ENCODE measurements around the gene CCDC92B. TPM values are rescaled to one million over a fixed set of nuclear protein-coding genes. Genes with fewer than 3 reads are reported as not detected.

The CCDC92B gene
- total and polyA plus RNA-seq, 2 of the 13 experiments (the other 11 are each of a cell fraction or from before 2014, with no cell fraction given) = not detected

- TF ChIP-seq ZBTB2 (CRISPR knock-in tag; IDR thresholded peaks at IDR 0.05; ENCODE audit: low read depth) (peak; percentile 87), TBX3 (IDR thresholded peaks at IDR 0.05; ENCODE audit: borderline replicate concordance) (no peak), ZIK1 (CRISPR knock-in tag; IDR thresholded peaks at IDR 0.05; ENCODE audit: borderline replicate concordance, low read depth) (peak; percentile 96), ZNF790 (CRISPR knock-in tag; IDR thresholded peaks at IDR 0.05; ENCODE audit: borderline replicate concordance) (peak; percentile 99), ZNF883 (CRISPR knock-in tag; IDR thresholded peaks at IDR 0.05; ENCODE audit: not compliant biosample characterization) (peak; percentile 99), POLR2A (IDR thresholded peaks at IDR 0.05; ENCODE audit: insufficient read depth in 1 of 2, low read depth in 2 of 2, low read length in 2 of 2) (no peak), HNF4A (CRISPR knock-in tag; IDR thresholded peaks at IDR 0.05) (0 out of 2 replicates have a peak, but pooled peaks have one; percentile 16), ZNF7 (CRISPR knock-in tag; IDR thresholded peaks at IDR 0.05) (peak; percentile 60; the same call in 1 of the 2 replicates), ZNF468 (CRISPR knock-in tag; IDR thresholded peaks at IDR 0.05) (peak; percentile 93; the same call in 1 of the 2 replicates), NPAS2 (CRISPR knock-in tag; IDR thresholded peaks at IDR 0.05; ENCODE audit: borderline replicate concordance) (no peak), ZNF121 (CRISPR knock-in tag; IDR thresholded peaks at IDR 0.05) (0 out of 2 replicates have a peak, but pooled peaks have one; percentile 11), ZNF558 (CRISPR knock-in tag; IDR thresholded peaks at IDR 0.05; ENCODE audit: borderline replicate concordance) (peak; percentile 96; the same call in 1 of the 2 replicates), ZNF160 (CRISPR knock-in tag; IDR thresholded peaks at IDR 0.05) (peak; percentile 93; the same call in 1 of the 2 replicates), POLR2AphosphoS5 (IDR thresholded peaks at IDR 0.05; ENCODE audit: low read depth, low read length) (no peak), XRCC5 (optimal IDR thresholded peaks at IDR 0.05; ENCODE audit: low read length) (peak; percentile 88), PHB2 (IDR thresholded peaks at IDR 0.05; ENCODE audit: partially characterized antibody) (no peak)
- TF ChIP-seq, protein P1, sequence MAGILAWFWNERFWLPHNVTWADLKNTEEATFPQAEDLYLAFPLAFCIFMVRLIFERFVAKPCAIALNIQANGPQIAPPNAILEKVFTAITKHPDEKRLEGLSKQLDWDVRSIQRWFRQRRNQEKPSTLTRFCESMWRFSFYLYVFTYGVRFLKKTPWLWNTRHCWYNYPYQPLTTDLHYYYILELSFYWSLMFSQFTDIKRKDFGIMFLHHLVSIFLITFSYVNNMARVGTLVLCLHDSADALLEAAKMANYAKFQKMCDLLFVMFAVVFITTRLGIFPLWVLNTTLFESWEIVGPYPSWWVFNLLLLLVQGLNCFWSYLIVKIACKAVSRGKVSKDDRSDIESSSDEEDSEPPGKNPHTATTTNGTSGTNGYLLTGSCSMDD (CRISPR knock-in tag; IDR thresholded peaks at IDR 0.05) = peak; percentile 90; the same call in 1 of the 2 replicates
- TF ChIP-seq, protein P2, sequence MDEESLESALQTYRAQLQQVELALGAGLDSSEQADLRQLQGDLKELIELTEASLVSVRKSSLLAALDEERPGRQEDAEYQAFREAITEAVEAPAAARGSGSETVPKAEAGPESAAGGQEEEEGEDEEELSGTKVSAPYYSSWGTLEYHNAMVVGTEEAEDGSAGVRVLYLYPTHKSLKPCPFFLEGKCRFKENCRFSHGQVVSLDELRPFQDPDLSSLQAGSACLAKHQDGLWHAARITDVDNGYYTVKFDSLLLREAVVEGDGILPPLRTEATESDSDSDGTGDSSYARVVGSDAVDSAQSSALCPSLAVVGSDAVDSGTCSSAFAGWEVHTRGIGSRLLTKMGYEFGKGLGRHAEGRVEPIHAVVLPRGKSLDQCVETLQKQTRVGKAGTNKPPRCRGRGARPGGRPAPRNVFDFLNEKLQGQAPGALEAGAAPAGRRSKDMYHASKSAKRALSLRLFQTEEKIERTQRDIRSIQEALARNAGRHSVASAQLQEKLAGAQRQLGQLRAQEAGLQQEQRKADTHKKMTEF (CRISPR knock-in tag; IDR thresholded peaks at IDR 0.05) = peak; percentile 83
- TF ChIP-seq, protein P3, sequence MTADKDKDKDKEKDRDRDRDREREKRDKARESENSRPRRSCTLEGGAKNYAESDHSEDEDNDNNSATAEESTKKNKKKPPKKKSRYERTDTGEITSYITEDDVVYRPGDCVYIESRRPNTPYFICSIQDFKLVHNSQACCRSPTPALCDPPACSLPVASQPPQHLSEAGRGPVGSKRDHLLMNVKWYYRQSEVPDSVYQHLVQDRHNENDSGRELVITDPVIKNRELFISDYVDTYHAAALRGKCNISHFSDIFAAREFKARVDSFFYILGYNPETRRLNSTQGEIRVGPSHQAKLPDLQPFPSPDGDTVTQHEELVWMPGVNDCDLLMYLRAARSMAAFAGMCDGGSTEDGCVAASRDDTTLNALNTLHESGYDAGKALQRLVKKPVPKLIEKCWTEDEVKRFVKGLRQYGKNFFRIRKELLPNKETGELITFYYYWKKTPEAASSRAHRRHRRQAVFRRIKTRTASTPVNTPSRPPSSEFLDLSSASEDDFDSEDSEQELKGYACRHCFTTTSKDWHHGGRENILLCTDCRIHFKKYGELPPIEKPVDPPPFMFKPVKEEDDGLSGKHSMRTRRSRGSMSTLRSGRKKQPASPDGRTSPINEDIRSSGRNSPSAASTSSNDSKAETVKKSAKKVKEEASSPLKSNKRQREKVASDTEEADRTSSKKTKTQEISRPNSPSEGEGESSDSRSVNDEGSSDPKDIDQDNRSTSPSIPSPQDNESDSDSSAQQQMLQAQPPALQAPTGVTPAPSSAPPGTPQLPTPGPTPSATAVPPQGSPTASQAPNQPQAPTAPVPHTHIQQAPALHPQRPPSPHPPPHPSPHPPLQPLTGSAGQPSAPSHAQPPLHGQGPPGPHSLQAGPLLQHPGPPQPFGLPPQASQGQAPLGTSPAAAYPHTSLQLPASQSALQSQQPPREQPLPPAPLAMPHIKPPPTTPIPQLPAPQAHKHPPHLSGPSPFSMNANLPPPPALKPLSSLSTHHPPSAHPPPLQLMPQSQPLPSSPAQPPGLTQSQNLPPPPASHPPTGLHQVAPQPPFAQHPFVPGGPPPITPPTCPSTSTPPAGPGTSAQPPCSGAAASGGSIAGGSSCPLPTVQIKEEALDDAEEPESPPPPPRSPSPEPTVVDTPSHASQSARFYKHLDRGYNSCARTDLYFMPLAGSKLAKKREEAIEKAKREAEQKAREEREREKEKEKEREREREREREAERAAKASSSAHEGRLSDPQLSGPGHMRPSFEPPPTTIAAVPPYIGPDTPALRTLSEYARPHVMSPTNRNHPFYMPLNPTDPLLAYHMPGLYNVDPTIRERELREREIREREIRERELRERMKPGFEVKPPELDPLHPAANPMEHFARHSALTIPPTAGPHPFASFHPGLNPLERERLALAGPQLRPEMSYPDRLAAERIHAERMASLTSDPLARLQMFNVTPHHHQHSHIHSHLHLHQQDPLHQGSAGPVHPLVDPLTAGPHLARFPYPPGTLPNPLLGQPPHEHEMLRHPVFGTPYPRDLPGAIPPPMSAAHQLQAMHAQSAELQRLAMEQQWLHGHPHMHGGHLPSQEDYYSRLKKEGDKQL (CRISPR knock-in tag; IDR thresholded peaks at IDR 0.05; ENCODE audit: low read depth) = 0 out of 2 replicates have a peak, but pooled peaks have one; percentile 30
- TF ChIP-seq, protein P4, sequence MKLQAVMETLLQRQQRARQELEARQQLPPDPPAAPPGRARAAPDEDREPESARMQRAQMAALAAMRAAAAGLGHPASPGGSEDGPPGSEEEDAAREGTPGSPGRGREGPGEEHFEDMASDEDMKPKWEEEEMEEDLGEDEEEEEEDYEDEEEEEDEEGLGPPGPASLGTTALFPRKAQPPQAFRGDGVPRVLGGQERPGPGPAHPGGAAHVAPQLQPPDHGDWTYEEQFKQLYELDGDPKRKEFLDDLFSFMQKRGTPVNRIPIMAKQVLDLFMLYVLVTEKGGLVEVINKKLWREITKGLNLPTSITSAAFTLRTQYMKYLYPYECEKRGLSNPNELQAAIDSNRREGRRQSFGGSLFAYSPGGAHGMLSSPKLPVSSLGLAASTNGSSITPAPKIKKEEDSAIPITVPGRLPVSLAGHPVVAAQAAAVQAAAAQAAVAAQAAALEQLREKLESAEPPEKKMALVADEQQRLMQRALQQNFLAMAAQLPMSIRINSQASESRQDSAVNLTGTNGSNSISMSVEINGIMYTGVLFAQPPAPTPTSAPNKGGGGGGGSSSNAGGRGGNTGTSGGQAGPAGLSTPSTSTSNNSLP (IDR thresholded peaks at IDR 0.05; ENCODE audit: low read depth, low read length) = no peak
Measured at GRCh38 chr17:2749784-2750181, 331 bp upstream of the CCDC92B start (continued).
